Gastrocnemius medialis (tissue), 4 donors: ENCODE results near the gene NSRP1. TPM values are rescaled to one million over a fixed set of nuclear protein-coding genes. Genes with fewer than 3 reads are reported as not detected.

Experiments
- ATAC-seq, 2 donors: fragments of 150-250 bp; one replicate each; pipeline ENCODE4 v1.9.1; 2016
- DNase-seq, 2 donors: peaks; one replicate each; pipeline ENCODE4 v3.0.0-alpha.2; 2019
- H3K27ac ChIP-seq, 4 donors: fragments of 200-600 bp; sonication (generic); 1 replicate in 1 of 4; 2 replicates in 3 of 4; pipeline ENCODE4 v1.5.1; 2016 to 2018; ENCODE audit warnings: mild to moderate bottlenecking in 2 of 4, moderate library complexity in 1 of 4
- H3K27me3 ChIP-seq, 3 donors: fragments of 200-600 bp; sonication (generic) in 2 of 3; 1 replicate in 1 of 3; 2 replicates in 2 of 3; pipeline versions ENCODE4 v1.5.1 to v1.6.0; 2016 to 2019; ENCODE audit warnings: mild to moderate bottlenecking in 1 of 3, moderate library complexity in 1 of 3
- H3K36me3 ChIP-seq, 2 donors: fragments of 200-600 bp; sonication (generic) in 1 of 2; one replicate each; pipeline ENCODE4 v1.5.1; 2017 to 2018
- H3K4me1 ChIP-seq, 2 donors: fragments of 200-600 bp; sonication (generic) in 1 of 2; one replicate each; pipeline ENCODE4 v1.5.1; 2016 to 2017; ENCODE audit warnings: mild to moderate bottlenecking in 2 of 2
- H3K4me3 ChIP-seq, 4 donors: fragments of 200-600 bp; sonication (generic) in 3 of 4; 1 replicate in 1 of 4; 2 replicates in 3 of 4; pipeline ENCODE4 v1.5.1; 2016 to 2019; ENCODE audit warnings: mild to moderate bottlenecking in 2 of 4
- H3K9me3 ChIP-seq, 3 donors: fragments of 200-600 bp; sonication (generic) in 2 of 3; 1 replicate in 1 of 3; 2 replicates in 2 of 3; pipeline ENCODE4 v1.5.1; 2016 to 2019
- CTCF ChIP-seq, 5 experiments: fragments of 450-650 bp in 3 of 5; fragments of 200-600 bp in 2 of 5; sonication (generic) in 2 of 5; IDR thresholded peaks in 4 of 5; conservative IDR thresholded peaks in 1 of 5; 1 replicate in 4 of 5; 2 replicates in 1 of 5; pipeline ENCODE4 v1.5.1; 2016 to 2019; ENCODE audit warnings: antibody characterized with exemption in 5 of 5, mild to moderate bottlenecking in 3 of 5, moderate library complexity in 3 of 5
- POLR2A ChIP-seq, 2 donors: fragments of 450-650 bp; IDR thresholded peaks; one replicate each; pipeline ENCODE4 v1.6.1; 2017; ENCODE audit warnings: antibody characterized with exemption in 2 of 2, mild to moderate bottlenecking in 2 of 2, moderate library complexity in 2 of 2
- in situ Hi-C, 4 donors: fragments of 200-750 bp; cut with MboI; loops; one replicate each; pipeline versions ENCODE4 v1.15.0 to v1.8.0; 2017; ENCODE audit warnings: low sequenced_read_pairs in 4 of 4
- intact Hi-C: fragments of 100-400 bp; cut with DNase I; formaldehyde crosslinking; loops from one replicate; pipeline ENCODE4 v1.15.1; 2023; ENCODE audit warnings: low total_unique reads
- total RNA-seq, 4 donors: library from RNA; depleted of rRNA; stranded (reverse); fragments of >200 nt; gene quantifications; one replicate each; pipeline versions ENCODE4 v1.1.0 to v1.2.3, GENCODE V29; 2016

Gene NSRP1
- total RNA-seq, 4 donors from 2014 or later = 7.4 to 13.3 (median 11.0) TPM

GRCh38 chr17:30222251-30222650, 105.6 kb downstream of the NSRP1 start:
- no peak for TF ChIP-seq CTCF (IDR thresholded peaks at IDR 0.05 in 4 of 5, conservative IDR thresholded peaks at IDR 0.05 in 1 of 5)
- no peak for TF ChIP-seq POLR2A (IDR thresholded peaks at IDR 0.05)
- no peaks in the 10 kb centered on the region for H3K4me1 ChIP-seq
- no peaks in the 10 kb centered on the region for H3K36me3 ChIP-seq
- H3K27me3 ChIP-seq = no peaks in the 10 kb centered on the region
- H3K9me3 ChIP-seq = no peaks in the 10 kb centered on the region
- in situ Hi-C loops (no loop called here), intact Hi-C loops (no loop called here)
- ATAC-seq (no peak), DNase-seq (no peak)
- no peak overlapping the region for H3K27ac ChIP-seq
- no peak overlapping the region for H3K4me3 ChIP-seq

GRCh38 chr17:30222721-30223175, 106.1 kb downstream of the NSRP1 start:
- in situ Hi-C loops (no loop called here), intact Hi-C loops (no loop called here)
- H3K4me3 ChIP-seq = no peak overlapping the region
- no peaks in the 10 kb centered on the region for H3K27me3 ChIP-seq
- ATAC-seq (no peak), DNase-seq (no peak)
- no peaks in the 10 kb centered on the region for H3K9me3 ChIP-seq
- no peak overlapping the region for H3K27ac ChIP-seq
- TF ChIP-seq CTCF (IDR thresholded peaks at IDR 0.05 in 4 of 5, conservative IDR thresholded peaks at IDR 0.05 in 1 of 5) = no peak
- TF ChIP-seq POLR2A (IDR thresholded peaks at IDR 0.05) = no peak
- no peaks in the 10 kb centered on the region for H3K36me3 ChIP-seq
- H3K4me1 ChIP-seq = no peaks in the 10 kb centered on the region

GRCh38 chr17:30224419-30224960, 107.9 kb downstream of the NSRP1 start:
- Histone ChIP-seq H3K36me3 (no peaks in the 10 kb centered on the region), H3K9me3 (no peaks in the 10 kb centered on the region), H3K27ac (no peak overlapping the region), H3K4me1 (no peaks in the 10 kb centered on the region), H3K4me3 (no peak overlapping the region), H3K27me3 (peaks cover under 1 to 12% (median 8%) of the 10 kb centered on the region in 3 donors)
- no peak for DNase-seq
- no peak for TF ChIP-seq POLR2A (IDR thresholded peaks at IDR 0.05)
- no peak for TF ChIP-seq CTCF (IDR thresholded peaks at IDR 0.05 in 4 of 5, conservative IDR thresholded peaks at IDR 0.05 in 1 of 5)
- ATAC-seq = no peak
- in situ Hi-C loops = no loop called here
- intact Hi-C loops = no loop called here

- in situ Hi-C loops = no loop called here
- H3K36me3 ChIP-seq = no peaks in the 10 kb centered on the region
- H3K4me3 ChIP-seq = no peak overlapping the region
- no peak for DNase-seq
- intact Hi-C loops = no loop called here
- H3K27me3 ChIP-seq = peaks cover 3 to 12% (median 10%) of the 10 kb centered on the region in 3 donors
- no peak for TF ChIP-seq CTCF (IDR thresholded peaks at IDR 0.05 in 4 of 5, conservative IDR thresholded peaks at IDR 0.05 in 1 of 5)
- H3K9me3 ChIP-seq = no peaks in the 10 kb centered on the region
- ATAC-seq = no peak
- H3K4me1 ChIP-seq = no peaks in the 10 kb centered on the region
- no peak overlapping the region for H3K27ac ChIP-seq
Measured at GRCh38 chr17:30225112-30225511, 108.5 kb downstream of the NSRP1 start.
